GM21367 (cell line): ENCODE data around the gene CIDEB.

Experiments used
- ATAC-seq: cut with Tn5 transposase; IDR thresholded peaks from one replicate; pipeline ENCODE4 v1.9.1; 2021; ENCODE audit not compliant: unreplicated experiment

The CIDEB gene

GRCh38 chr14:24271134-24271833 lies 36.5 kb downstream of the CIDEB start, which contains the start of gene RABGGTA:
Gene RABGGTA (minus strand): TSS chr14:24271597. CDS start chr14:24271115, 482 bp downstream.
- peak; percentile 77 for ATAC-seq

DNA sequence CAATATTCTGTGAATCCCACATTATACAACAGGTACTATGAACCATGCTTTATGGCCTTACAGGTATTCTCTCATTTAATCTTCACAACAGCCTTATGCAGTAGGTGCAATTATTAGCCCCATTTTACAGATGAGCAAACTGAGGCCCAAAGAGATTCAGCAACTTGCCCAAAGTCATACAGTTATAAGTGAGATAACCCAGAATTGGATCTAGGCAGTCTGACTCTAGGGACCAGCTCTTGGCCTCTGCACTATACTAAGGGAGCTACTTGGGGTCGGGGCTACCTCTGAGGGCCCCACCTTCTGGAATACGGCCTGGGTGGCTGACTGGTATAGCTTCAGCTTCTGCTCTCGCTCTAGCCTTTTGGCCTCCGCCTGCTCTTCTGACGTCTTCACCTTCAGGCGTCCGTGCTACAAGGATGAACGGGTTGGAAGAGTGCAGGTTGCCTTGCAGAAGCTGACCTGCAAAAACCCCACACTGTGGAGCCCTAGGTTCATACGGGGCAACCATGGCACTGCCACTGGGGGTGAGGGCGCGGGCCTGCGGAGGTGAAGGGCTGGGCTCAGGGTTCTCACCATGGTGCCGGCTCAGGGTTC lies 37.1 kb downstream of the CIDEB start:
- ATAC-seq: no peak

DNA sequence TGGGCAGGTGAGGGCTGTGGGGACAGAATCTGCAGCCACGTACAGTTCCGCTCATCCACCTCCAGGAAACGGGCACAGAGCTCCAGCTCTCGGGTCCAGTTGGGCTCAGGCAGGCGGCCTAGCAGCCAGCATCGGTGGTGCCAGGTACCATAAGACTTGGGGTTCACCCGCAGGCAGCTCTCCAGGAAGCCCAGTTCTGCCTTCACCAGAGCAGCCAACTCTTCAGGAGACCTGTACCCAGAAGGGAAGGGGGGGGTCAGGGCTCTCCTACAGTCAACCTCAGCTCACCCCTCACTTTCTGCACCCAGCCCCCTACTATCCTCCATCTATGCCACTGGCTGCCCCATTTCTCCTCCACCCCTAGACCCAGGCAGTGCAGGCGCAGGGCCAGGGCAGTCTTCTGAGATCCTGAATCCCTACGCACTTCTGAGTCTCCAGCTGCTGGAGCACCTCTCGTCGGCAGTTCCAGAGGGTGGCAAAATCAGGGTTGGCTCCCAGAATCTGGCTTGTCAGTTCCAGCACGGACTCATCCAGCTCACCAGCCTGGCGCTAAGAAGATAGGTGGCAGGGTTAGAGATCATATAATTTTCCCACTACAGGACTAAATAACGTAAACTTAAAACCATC lies 37.8 kb downstream of the CIDEB start:
- no peak for ATAC-seq

DNA sequence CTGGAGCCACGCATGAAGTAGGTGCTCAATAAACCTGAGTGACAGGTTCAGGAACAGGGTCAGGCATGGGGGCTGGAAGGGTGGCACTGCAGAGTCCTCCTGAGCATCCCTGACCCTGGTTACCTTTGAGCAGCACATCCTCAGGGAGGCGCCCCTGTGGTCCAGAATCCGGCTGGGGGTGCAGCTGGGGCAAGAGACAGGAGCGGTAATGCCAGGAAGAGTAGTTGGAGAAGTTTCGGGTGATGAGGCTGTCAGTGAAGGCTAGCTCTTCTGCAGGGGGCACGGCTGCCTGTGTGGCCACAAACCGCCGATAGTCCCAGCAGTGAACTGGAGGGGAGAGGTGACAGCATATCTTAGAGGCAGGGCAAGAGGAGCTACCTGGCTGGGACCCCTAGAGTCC lies 38.4 kb downstream of the CIDEB start:
- no peak for ATAC-seq

- ATAC-seq: no peak
Observed at GRCh38 chr14:24268225-24268624, 39.6 kb downstream of the CIDEB start.

DNA sequence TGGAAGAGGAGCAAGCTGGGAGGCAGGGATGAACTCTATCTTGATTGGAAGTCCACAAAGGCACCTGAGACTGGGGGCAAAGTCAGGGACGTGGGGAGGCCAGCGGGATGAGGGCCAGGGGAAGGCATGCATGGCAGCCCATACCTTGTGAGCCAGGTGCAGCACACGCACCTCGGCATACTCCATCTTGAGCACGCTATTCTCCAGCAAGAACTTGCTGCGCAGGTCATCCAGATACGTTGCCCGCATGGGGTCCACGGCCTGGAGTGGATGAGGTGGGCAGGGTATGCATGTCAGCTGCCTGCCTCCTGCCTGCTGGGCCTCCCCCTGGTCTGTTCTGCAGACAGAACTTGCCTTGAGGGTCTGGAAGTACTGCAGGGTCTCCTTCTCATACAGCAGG lies 40.3 kb downstream of the CIDEB start:
- ATAC-seq: no peak

DNA sequence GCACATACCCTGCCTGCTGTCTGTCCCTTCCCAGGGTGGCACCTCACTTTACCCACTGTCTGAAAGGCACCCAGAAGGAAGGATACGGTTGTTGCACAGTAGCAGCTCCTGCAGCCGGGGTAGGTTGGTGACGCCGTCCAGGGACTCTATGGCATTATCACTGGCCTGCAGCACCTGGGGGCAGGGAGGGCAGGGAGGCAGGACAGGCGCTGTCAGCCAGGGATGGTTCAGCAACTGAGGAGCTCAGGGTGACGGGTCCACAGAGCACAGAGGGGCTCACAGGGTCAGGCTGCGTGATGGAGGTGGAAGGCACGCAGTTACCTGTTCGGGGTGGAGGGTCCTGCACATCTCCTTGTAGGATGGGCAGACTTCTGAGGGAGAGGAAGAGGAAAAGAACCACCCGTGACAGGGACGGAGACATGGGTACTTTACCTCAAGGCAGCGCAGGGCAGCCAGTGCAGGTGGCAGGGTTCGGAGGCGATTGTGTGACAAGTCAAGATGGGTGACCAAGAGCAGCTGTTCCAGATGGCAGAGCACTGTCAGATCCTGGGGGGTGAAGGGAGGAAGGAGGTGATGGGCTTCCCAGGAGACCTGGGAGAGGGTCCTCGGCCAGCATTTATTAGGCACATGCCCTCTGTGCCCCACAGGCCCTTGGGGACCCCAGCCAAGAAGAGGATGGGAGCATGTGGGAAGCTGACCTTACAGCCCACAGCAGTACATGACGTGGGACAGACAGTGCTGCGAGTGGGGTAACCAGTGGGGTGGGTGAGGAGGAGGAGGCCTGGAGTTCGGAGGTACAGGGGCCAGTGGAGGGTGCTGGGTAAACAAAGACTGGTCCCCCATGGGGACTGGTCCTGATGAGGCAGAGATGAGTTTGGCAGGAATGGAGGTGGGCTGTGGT lies 41.2 kb downstream of the CIDEB start:
- ATAC-seq: no peak

DNA sequence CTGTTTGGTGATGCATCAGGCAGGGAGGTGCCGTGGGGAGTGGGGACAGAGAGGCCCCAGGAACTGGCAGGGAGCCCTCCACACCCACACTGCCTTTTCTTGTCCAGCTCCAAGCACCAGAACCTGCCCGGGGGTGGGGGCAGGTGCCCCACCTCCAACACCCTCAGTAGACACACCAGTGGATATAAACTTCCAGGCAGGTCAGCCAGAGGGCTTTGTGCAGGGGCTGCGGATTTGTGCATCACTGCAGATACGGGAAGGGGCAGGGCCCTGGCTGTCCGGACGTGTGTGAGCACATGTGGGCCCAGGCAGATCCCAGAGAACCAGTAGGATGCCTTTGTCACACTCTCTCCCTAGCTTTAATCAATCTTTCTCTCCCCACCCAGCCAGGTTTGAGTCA lies 43.5 kb downstream of the CIDEB start:
- no peak for ATAC-seq

GRCh38 chr14:24263848-24264247 lies 43.9 kb downstream of the CIDEB start:
- no peak for ATAC-seq

DNA sequence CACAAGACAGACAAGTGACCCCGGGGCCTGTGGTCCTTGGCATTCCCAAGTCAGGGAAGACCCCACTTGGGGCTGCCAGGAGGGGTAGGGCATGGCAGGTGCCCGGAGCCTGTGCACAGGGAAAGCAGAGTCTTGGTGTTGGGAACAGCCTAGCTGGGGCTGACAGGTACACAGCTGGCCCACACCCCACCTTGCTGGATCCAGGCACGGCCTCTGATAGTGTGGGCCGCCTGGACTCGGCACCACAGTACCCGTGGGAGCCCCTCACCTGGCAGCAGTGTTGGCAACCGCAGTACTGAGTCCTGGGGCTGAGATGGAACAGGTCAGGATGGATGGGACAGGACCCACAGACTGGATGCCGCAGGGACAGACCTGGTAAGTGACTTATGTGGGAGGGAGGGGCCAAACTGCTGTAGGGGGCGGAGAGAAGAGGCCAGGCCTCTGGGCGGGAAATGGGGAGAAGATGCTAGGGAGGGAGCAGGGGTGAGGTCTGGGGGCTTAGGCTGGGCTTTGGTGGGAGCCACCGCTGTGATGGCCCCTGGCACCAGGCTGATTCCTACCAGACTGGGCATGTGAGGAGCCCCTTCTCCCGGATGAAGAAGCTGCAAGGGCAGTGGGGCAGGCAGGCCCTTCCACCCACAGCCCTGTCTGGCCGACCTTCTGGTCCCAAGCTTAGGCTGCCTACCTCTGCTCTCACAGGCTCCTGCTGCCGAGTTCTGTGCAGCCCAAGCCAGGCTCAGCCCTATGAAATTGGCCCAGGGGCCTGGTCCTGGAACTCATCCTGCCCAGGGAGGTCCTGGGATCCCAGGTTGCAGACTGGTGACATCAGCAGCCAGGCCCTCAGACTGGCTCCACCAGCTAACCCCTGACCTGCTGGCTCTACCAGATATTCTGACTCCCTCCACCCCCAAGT lies 44.7 kb downstream of the CIDEB start, which contains the start of gene TGM1:
TSS of gene TGM1 (minus strand) at position 357 of the 913 bp plus-strand sequence. CDS start 825 bp downstream, outside the sequence.
- no peak for ATAC-seq

DNA sequence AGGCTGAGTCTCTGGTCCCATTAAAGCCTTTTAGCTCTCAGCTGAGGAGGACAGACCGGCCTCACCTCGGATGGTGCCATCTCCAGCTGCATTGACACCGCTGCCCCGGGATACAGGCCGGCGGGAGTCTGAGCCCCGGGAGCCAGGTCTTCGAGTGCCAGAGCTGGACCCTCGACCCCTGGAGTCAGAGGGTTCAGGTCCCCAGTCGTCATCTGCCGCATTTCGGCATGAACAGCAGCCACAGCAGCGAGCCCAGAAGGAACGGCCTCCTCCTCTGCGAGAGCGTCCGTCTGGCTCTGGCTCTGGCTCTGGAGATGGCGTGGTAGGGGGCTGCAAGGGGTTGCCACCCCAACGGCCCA lies 45.8 kb downstream of the CIDEB start:
- ATAC-seq: no peak

DNA sequence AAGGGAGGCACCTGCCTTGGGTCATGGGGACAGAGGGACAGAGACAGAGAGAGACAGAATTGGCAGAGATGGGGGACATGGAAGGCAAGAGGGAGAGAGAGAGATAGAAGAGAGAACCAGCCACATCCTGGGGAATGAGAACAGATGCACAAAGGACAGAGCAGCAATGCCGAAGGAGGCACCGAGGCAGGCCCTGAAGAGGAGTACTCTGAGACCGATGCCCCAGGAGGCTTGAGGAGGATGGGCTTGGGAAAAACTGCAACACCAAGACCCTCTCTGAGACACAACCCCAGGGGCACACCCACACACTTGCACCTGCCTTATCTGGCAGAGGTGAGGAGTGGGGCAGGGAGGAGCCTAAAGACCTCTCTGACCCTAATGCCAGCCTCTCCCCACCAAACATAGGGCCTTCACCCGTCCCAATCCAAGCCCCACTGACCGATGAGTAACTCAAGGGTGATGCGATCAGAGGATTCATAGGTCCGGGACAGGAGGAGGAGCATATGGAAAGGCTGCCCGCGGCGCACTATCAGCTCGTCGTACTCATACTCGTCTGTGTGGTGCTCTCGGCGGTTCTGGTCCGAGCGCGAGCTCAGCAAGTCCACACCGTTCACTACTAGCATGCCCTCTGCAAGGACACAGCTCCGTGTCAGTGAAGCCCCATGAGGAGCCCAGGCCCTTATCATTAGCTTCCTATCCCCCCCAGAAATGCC lies 46.4 kb downstream of the CIDEB start:
- no peak for ATAC-seq

GRCh38 chr14:24260780-24261157 lies 47.0 kb downstream of the CIDEB start:
- ATAC-seq: no peak

- no peak for ATAC-seq
Observed at GRCh38 chr14:24260026-24260779, 47.6 kb downstream of the CIDEB start.

- ATAC-seq: no peak
Observed at GRCh38 chr14:24259282-24260025, 48.3 kb downstream of the CIDEB start.

DNA sequence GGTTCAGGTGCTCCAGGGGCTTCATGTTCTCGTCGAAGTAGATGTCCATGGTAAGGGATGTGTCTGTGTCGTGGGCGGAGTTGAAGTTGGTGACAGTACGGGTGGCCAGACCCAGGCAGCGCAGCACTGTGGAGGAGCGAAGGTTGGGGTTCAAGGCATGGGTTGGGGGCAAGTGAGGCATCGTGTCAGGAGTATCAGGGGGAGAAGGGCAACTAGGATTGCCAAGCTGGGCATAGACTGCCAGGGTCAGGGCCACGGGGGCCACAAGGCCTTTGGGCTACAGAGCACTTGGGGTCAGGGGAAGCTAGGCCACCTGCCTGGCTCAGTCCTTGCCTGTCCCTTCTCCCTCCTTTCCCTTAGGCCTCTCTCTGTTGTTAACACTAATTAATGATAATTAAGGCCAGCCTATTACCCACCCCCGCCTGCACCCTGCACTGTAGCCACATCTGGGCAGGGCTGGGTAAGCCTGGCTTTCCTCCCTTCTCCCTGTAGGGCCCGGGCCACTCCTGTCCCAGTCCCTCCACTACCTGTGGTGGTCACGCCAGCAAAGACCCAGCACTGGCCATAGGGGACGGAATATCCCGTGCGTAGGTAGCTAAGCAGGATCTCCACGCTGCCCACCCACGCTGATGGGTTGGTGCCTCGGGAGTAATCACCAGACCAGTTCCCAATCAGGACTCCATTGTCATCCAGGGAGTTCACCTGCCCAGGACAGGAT lies 49.1 kb downstream of the CIDEB start:
- ATAC-seq: no peak

- no peak for ATAC-seq
Observed at GRCh38 chr14:24258119-24258518, 49.7 kb downstream of the CIDEB start.

GRCh38 chr14:24256960-24257359 lies 50.8 kb downstream of the CIDEB start:
- ATAC-seq: no peak
